Activated CD8-positive, alpha-beta memory T cell treated with anti-CD3 and anti-CD28 coated beads, Interleukin-2, amount 50 U/mL, for 1 hour (primary cell): ENCODE results near the gene TTC28.

Experiments used
- DNase-seq: peaks from one replicate; pipeline ENCODE4 v3.0.0-alpha.2; 2020; ENCODE audit errors: extremely low read depth

Gene TTC28

GRCh38 chr22:28440592-28441390, 238.8 kb downstream of the TTC28 start:
- no peak for DNase-seq

- DNase-seq, result no peak
Observed at GRCh38 chr22:28438183-28438768, 241.4 kb downstream of the TTC28 start.

DNA sequence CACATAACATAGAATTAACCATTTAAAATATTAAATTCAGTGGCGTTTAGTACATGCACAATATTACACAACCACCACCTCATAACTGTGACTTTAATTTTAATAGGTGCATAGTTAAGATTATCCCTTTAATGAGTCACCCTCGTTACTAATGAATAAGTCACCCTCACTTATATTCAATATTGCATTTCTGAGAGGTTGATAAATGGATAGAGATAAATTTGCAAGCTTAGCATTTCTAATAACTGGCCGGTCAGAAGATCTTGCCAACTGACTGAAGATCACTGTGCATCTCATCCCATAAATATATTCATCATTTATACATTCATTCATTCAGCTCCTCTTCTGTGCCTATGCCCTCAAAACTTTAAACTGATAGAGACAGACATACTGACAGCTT, 243.7 kb downstream of the TTC28 start:
- no peak for DNase-seq

- no peak for DNase-seq
Observed at GRCh38 chr22:28435140-28435768, 244.4 kb downstream of the TTC28 start.

GRCh38 chr22:28430466-28431025, 249.1 kb downstream of the TTC28 start:
- DNase-seq, result no peak

- DNase-seq, result no peak
Observed at GRCh38 chr22:28429711-28430110, 249.9 kb downstream of the TTC28 start.

GRCh38 chr22:28428271-28428670, 251.4 kb downstream of the TTC28 start:
- no peak for DNase-seq

GRCh38 chr22:28426346-28427132, 253.1 kb downstream of the TTC28 start:
- no peak for DNase-seq

GRCh38 chr22:28425211-28425610, 254.4 kb downstream of the TTC28 start:
- no peak for DNase-seq

GRCh38 chr22:28424427-28425080, 255.1 kb downstream of the TTC28 start:
- no peak for DNase-seq

- no peak for DNase-seq
Observed at GRCh38 chr22:28419919-28420318, 259.7 kb downstream of the TTC28 start.

DNA sequence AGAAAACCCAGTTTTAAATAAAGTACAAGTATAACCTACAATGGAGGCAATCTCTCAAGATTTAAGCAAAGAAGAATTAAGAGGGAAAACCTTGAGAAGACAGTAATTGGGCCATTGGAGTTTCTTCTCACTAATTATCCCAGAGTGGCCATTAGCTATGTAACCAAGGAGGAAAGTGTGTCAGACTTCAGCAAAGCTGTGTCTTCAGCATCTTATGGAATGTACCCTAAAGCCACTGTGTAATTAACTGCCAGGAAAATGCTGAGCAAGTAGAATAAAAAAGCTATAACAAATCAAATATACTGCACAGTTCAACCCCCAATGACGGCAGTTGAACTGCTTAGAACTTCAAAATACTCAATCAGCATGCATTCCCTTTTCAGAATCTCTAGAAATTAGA, 261.6 kb downstream of the TTC28 start:
- no peak for DNase-seq

GRCh38 chr22:28417431-28417830, 262.2 kb downstream of the TTC28 start:
- DNase-seq, result no peak

DNA sequence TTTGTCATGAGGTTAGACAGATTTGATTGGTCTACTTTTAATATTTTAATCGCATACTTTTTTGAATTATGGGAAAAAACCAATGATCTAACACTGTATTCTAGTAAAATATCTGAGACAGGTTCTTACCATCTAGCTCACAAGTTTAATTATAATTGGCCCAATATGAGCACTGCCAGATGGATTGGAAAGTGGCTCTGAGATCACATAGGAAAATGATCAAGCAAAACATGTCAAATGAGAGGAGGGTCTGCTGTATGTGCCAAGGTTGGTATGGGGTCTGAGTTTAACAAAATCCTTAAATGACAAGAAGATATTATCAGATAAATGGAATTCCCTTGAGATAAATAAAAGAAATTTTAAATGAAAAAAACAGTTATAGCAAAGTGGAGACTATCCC, 264.7 kb downstream of the TTC28 start:
- no peak for DNase-seq

DNA sequence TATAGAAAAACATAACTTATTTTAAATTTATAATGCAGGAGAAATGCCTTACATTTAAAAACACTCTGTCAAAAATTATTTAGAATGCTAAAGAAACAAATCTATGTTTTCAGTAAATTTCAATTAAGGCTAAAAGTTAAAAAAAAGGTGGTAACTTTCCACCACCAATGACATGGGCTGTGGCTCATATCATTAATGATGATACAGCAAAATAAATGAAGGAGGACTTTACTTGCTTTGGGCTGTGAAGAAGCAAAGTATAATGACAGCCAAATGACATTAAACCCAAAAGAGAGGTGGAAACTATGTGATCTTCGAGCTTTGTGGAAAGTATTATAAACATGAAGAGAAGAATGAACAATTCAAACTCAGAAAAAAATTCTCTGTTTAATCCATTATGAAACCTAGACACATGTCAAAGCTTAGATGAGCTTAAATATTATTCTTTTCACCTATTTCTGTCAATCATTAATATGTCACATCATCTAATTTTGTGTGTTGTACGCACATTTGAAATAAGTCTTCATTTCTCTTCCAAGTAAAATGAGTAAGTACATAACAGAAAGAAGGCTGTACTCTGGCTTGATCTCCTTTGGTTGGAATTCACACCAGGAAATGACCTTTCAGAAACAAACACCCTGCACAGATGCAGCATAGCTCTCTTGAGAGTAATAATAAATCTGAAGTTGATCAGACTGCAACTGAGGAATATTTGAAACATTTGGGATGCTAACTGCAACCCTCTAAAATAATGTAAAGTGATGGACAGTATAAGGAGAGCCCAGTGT, 265.8 kb downstream of the TTC28 start:
- DNase-seq, result no peak

DNA sequence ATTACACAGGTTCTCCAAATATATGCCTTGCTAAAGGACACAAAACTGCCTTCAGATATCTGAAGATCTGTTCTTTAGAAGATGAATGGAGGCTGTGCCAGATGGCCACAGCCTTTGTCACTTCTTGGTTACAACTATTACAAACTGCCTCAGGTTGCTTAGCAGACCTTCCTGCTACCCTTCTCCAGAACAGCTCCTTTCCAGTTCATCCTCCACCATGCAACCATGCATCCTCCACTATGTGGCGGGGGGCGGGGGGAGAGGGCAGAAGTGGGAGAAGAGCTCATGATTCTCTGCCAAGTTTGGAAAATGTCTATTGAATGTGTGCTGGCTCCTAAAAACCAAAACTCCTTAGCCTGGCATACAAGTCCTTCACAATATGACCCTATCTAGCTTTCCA, 267.5 kb downstream of the TTC28 start:
- no peak for DNase-seq

- DNase-seq, result no peak
Observed at GRCh38 chr22:28411125-28411524, 268.5 kb downstream of the TTC28 start.

DNA sequence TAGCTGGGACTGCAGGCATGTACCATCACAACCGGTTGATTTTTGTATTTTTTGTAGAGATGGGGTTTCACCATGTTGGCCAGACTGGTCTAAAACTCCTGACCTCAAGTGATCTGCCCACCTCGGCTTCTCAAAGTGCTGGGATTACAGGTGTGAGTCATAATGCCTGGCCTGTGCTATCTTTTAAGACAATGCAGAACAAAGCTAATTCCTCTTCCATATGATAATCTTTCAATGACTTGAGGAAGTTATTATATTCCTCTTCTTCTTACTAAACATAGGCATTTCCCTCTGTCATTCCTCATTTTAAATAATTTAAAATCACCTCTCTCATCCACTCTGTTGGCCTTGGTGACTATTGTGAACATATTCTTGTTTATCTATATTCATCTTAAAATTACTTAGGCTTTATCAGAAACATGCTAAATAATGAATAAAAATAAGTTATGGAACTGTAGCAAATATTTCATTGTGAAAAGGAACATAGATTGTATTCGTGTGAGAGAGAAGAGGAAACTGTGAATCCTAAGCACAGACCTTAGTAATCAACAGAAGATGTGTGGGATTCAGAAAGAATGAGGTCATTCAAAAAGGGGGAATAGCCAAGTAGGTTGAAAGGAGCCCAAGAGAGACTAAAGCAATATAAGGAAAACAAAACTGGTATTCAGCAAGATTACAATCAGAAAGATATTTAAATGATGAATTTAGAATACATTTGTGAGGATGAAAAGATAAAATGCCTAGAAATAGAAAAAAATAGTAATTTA, 269.4 kb downstream of the TTC28 start:
- no peak for DNase-seq

DNA sequence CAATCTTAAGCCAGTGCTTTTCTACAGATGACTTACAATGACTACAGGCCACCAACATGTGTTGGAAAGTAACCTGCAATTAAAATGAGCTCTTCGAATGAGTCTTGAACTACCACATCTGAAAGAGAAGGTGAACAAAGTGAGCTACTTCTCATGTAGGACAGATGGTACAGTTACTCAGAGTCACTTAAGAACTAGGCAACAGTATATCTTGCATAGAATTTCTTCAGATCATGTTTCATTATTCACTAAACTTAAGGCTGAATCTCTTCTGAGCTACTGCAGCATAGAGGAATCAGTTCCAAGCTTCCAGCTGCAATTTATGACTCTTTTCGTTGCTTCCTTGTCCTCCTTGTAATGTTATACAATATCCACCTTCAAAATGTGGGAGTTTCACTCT, 270.9 kb downstream of the TTC28 start:
- DNase-seq, result no peak

DNA sequence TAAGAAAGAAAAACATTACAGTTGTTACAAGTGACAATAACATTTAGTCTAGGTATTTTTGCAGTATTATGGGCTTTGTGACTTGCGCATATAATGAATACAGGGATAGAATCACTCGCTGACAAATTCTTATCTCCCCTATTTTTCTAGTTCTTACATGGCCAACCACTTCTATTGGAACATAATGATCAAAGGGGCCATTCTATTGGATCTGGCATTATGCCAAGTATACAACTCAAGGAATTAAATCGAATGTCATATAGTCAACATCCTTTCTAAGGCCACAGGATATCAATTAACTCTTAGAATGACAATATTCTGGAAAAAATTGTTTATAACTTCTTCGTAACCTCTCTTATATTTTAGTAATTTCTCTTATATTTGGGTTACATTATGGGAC, 272.0 kb downstream of the TTC28 start:
- DNase-seq, result no peak
